Colonic mucosa (tissue), 4 donors: ENCODE results near the gene SPG21. TPM values are rescaled to one million over a fixed set of nuclear protein-coding genes. Genes with fewer than 3 reads are reported as not detected.

Experiments used
- DNase-seq: peaks from one replicate; pipeline ENCODE4 v3.0.0-alpha.2; 2020
- H3K27ac ChIP-seq: fragments of 200-600 bp; one replicate; pipeline ENCODE4 v1.8.0; 2021
- H3K27me3 ChIP-seq: fragments of 200-600 bp; one replicate; pipeline ENCODE4 v1.8.0; 2021
- H3K36me3 ChIP-seq: fragments of 200-600 bp; one replicate; pipeline ENCODE4 v1.8.0; 2021
- H3K4me1 ChIP-seq: fragments of 200-600 bp; one replicate; pipeline ENCODE4 v1.8.0; 2021; ENCODE audit warnings: mild to moderate bottlenecking
- H3K4me3 ChIP-seq: fragments of 200-600 bp; one replicate; pipeline ENCODE4 v1.8.0; 2021
- H3K9ac ChIP-seq, 2 donors: one replicate each; pipeline ENCODE4 v1.7.0; 2013; ENCODE audit warnings: control low read depth in 2 of 2, low read depth in 2 of 2, low read length in 2 of 2
- H3K9me3 ChIP-seq: fragments of 200-600 bp; one replicate; pipeline ENCODE4 v1.8.0; 2021
- CTCF ChIP-seq: fragments of 200-600 bp; IDR thresholded peaks from one replicate; pipeline ENCODE4 v1.8.0; 2022; ENCODE audit warnings: antibody characterized with exemption, mild to moderate bottlenecking
- intact Hi-C: fragments of 100-400 bp; cut with DNase I; formaldehyde crosslinking; loops from one replicate; pipeline ENCODE4 v1.14.1; 2022
- total RNA-seq, 2 donors: library from RNA; stranded (reverse); fragmentation: NEBNext Ultra II Directional in 1 of 2; extraction: Animal tissue kit (Norgen Biotek cat#: 25700) in 1 of 2; gene quantifications; one replicate each; pipeline ENCODE4 v1.2.1, GENCODE V29; 2021
- donor health status: healthy.
- donor health status: DM: no; HTN: no; CAD: no.
- donor health status: DM: no; HTN: no; CAD: no.

SPG21 gene
- total RNA-seq, 2 donors from 2014 or later, result 76.3 to 85.8 TPM

DNA sequence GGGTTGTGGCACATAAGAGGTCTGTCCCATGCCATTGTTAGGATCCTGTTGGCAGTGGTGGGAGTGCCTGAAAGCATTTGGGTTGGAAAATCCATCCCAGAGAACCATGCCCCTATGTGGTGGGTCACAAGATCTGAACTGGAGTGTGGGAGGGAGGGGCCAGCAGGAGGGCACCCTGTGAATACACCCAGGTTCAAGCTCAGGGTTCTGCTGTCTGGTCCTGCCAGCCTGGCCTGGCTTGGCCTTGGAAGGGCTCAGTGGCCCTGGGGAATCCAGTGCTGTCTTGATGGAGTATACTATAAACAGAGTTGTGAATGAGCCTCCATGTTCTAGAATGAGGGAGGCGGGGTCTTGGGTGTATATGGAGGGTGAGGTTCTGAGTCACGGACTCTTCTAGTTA is 66.2 kb downstream of the SPG21 start:
- Histone ChIP-seq H3K27me3 (no peaks in the 10 kb centered on the region), H3K4me1 (no peaks in the 10 kb centered on the region), H3K36me3 (no peaks in the 10 kb centered on the region), H3K27ac (no peak overlapping the region), H3K9ac (no peak overlapping the region), H3K9me3 (no peaks in the 10 kb centered on the region), H3K4me3 (no peak overlapping the region)
- TF ChIP-seq CTCF, result no peak
- DNase-seq, result no peak
- intact Hi-C loops, result no loop called here

DNA sequence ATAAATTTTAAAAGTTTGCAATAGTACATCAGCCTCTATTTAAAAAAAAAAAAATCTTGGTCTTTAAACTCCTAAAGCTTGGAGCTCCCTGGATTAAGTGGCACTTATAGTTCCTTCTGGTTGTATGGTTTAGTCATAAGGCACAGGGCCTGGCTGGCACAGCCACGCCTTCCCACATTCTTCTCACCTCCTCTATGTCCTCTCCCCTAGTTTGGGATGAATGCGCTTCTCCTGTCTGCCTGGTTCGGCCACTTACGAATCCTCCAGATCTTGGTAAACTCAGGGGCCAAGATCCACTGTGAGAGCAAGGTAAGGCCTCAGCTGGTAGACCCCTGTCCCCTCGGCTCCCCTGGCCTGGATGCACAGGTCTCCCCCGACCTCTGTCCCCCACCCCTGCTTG is 68.0 kb downstream of the SPG21 start:
- no peaks in the 10 kb centered on the region for H3K27me3 ChIP-seq
- intact Hi-C loops, result no loop called here
- H3K9ac ChIP-seq, result no peak overlapping the region
- no peaks in the 10 kb centered on the region for H3K9me3 ChIP-seq
- DNase-seq, result no peak
- no peak overlapping the region for H3K4me3 ChIP-seq
- TF ChIP-seq CTCF, result no peak
- H3K4me1 ChIP-seq, result no peaks in the 10 kb centered on the region
- H3K36me3 ChIP-seq, result no peaks in the 10 kb centered on the region
- no peak overlapping the region for H3K27ac ChIP-seq

GRCh38 chr15:64919721-64920120 is 70.0 kb downstream of the SPG21 start:
- Histone ChIP-seq H3K27ac (no peak overlapping the region), H3K9ac (no peak overlapping the region), H3K27me3 (no peaks in the 10 kb centered on the region), H3K4me3 (no peak overlapping the region), H3K36me3 (no peaks in the 10 kb centered on the region), H3K4me1 (no peaks in the 10 kb centered on the region), H3K9me3 (no peaks in the 10 kb centered on the region)
- no peak for DNase-seq
- TF ChIP-seq CTCF, result no peak
- intact Hi-C loops, result no loop called here

- no peak for TF ChIP-seq CTCF
- Histone ChIP-seq H3K36me3 (no peaks in the 10 kb centered on the region), H3K27ac (no peak overlapping the region), H3K4me1 (no peaks in the 10 kb centered on the region), H3K4me3 (no peak overlapping the region), H3K9me3 (no peaks in the 10 kb centered on the region), H3K27me3 (no peaks in the 10 kb centered on the region), H3K9ac (no peak overlapping the region)
- DNase-seq, result no peak
- intact Hi-C loops, result no loop called here
Observed at GRCh38 chr15:64917211-64917610, 72.5 kb downstream of the SPG21 start.

DNA sequence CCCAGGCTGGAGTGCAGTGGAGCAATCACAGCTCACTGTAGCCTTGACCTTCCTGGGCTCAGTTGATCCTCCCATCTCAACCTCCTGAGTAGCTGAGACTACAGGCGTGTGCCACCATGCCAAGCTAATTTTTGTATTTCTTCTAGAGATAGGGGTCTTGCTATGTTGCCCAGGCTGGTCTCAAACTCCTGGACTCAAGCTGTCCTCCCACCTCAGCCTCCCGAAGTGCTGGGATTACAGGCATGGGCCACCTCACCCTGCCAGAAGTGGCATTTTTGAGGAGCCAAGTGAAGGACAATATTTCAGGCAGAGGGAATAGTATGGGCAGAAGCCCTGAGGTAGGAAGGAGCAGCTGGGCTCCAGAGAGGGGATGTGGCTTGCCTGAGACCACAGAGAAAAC is 73.3 kb downstream of the SPG21 start:
- H3K27ac ChIP-seq, result no peak overlapping the region
- H3K9ac ChIP-seq, result no peak overlapping the region
- H3K4me3 ChIP-seq, result no peak overlapping the region
- no peaks in the 10 kb centered on the region for H3K9me3 ChIP-seq
- H3K27me3 ChIP-seq, result no peaks in the 10 kb centered on the region
- no peak for DNase-seq
- H3K4me1 ChIP-seq, result no peaks in the 10 kb centered on the region
- no peaks in the 10 kb centered on the region for H3K36me3 ChIP-seq
- TF ChIP-seq CTCF, result no peak
- intact Hi-C loops, result no loop called here
